Naive thymus-derived CD8-positive, alpha-beta T cell (primary cell): ENCODE data around the gene PTPRT. TPM values are rescaled to one million over a fixed set of nuclear protein-coding genes. Genes with fewer than 3 reads are reported as not detected.

Source experiments
- ATAC-seq, 2 donors: fragments of 150-1000 bp; cut with Tn5 transposase in 1 of 2; sonication (Bioruptor Pico), chemical (Tn5 transposase) in 1 of 2; 1 replicate in 1 of 2; 2 replicates in 1 of 2; pipeline ENCODE4 v1.10.0; 2021; ENCODE audit warnings: mild to moderate bottlenecking in 2 of 2, moderate library complexity in 2 of 2
- POLR2A ChIA-PET: fragments of 350-600 bp; sonication (Branson Sonifier 250); formaldehyde crosslinking; loops from one replicate; lab custom pipeline; 2021; ENCODE audit warnings: antibody characterized with exemption; lab: Charles Lee
- DNase-seq, 10 donors: peaks; one replicate each; pipeline versions ENCODE4 v3.0.0 to v3.0.0-alpha.2; 2020 to 2022
- H3K27ac Mint-ChIP-seq, 10 donors: one replicate each; pipeline ENCODE4 v1.8.0; 2020 to 2022; ENCODE audit warnings: mild to moderate bottlenecking in 10 of 10, mixed read lengths in 10 of 10, moderate library complexity in 4 of 10, inconsistent platforms in 1 of 10
- H3K27me3 Mint-ChIP-seq, 5 donors: one replicate each; pipeline ENCODE4 v1.8.0; 2021 to 2022; ENCODE audit warnings: mixed read lengths in 5 of 5
- H3K36me3 Mint-ChIP-seq, 3 donors: one replicate each; pipeline ENCODE4 v1.8.0; 2020 to 2022; ENCODE audit warnings: mixed read lengths in 3 of 3, mild to moderate bottlenecking in 2 of 3, inconsistent platforms in 1 of 3
- H3K4me1 Mint-ChIP-seq, 4 donors: one replicate each; pipeline ENCODE4 v1.8.0; 2021 to 2022; ENCODE audit warnings: mixed read lengths in 4 of 4
- H3K4me3 Mint-ChIP-seq, 10 donors: one replicate each; pipeline ENCODE4 v1.8.0; 2020 to 2022; ENCODE audit warnings: mild to moderate bottlenecking in 10 of 10, mixed read lengths in 10 of 10, moderate library complexity in 6 of 10, inconsistent platforms in 1 of 10
- H3K9me3 Mint-ChIP-seq, 9 donors: one replicate each; pipeline ENCODE4 v1.8.0; 2020 to 2022; ENCODE audit warnings: mixed read lengths in 9 of 9, mild to moderate bottlenecking in 3 of 9, inconsistent platforms in 1 of 9, moderate library complexity in 1 of 9
- polyA plus RNA-seq, 3 donors: library from polyadenylated mRNA; unstranded; fragments of 300-500 nt; fragmentation: Illumina TruSeq; gene quantifications; one replicate each; pipeline ENCODE4 v1.2.3, GENCODE V29; 2021
- total RNA-seq, 8 experiments: library from RNA in 2 of 8; stranded (reverse) in 2 of 8; gene quantifications; one replicate each; pipeline ENCODE4 v1.2.3 and lab custom pipeline; 2021 to 2026

PTPRT gene
- total and polyA plus RNA-seq, 5 experiments from 2014 or later, result not detected

GRCh38 chr20:42688576-42688975 lies 501.1 kb downstream of the PTPRT start:
- H3K27me3 Mint-ChIP-seq, result peaks cover 0 to 9% (median 2%) of the 10 kb centered on the region in 5 donors
- ATAC-seq (no peak), DNase-seq (no peak)
- H3K27ac Mint-ChIP-seq, result no peak overlapping the region
- H3K4me1 Mint-ChIP-seq, result no peaks in the 10 kb centered on the region
- H3K36me3 Mint-ChIP-seq, result peaks cover 0 to 5% (median 0%) of the 10 kb centered on the region in 3 donors
- H3K9me3 Mint-ChIP-seq, result peaks cover 0 to 20% (median 8%) of the 10 kb centered on the region in 9 donors
- H3K4me3 Mint-ChIP-seq, result no peak overlapping the region
- POLR2A ChIA-PET, result no interaction called here

- Mint-ChIP-seq H3K4me3 (no peak overlapping the region), H3K27me3 (peaks cover 0 to 9% (median 2%) of the 10 kb centered on the region in 5 donors), H3K27ac (no peak overlapping the region), H3K36me3 (peaks cover 0 to 5% (median 0%) of the 10 kb centered on the region in 3 donors), H3K9me3 (peaks cover 0 to 20% (median 6%) of the 10 kb centered on the region in 9 donors), H3K4me1 (no peaks in the 10 kb centered on the region)
- POLR2A ChIA-PET, result no interaction called here
- no peak for ATAC-seq
- no peak for DNase-seq
Measured at GRCh38 chr20:42686057-42686456, 503.6 kb downstream of the PTPRT start.

DNA sequence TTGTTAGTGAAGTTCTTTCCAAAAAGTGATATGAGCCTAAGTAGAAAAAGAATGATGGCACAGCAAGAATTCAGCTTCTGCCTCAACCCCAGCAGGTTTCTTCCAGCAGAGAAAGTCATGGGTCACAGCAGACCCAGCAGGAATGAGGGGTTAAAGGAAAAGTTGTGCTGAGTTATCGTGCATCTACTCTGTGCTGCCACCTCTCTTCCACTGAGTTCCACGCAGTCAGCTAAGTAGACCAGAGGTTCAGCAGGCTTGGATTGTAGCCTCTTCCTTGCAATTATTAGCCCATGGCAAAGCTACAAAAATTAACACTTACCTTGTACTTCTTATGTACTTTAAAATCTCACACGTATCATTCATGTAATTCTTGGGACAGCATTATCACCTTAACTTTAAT lies 510.8 kb downstream of the PTPRT start:
- POLR2A ChIA-PET, result no interaction called here
- H3K9me3 Mint-ChIP-seq, result peaks cover 0 to 19% (median 2%) of the 10 kb centered on the region in 9 donors
- H3K4me1 Mint-ChIP-seq, result no peaks in the 10 kb centered on the region
- DNase-seq (no peak), ATAC-seq (no peak)
- H3K4me3 Mint-ChIP-seq, result no peak overlapping the region
- H3K27ac Mint-ChIP-seq, result no peak overlapping the region
- H3K27me3 Mint-ChIP-seq, result peaks cover 0 to 11% (median 0%) of the 10 kb centered on the region in 5 donors
- no peaks in the 10 kb centered on the region for H3K36me3 Mint-ChIP-seq

GRCh38 chr20:42656130-42656529 lies 533.6 kb downstream of the PTPRT start:
- DNase-seq (no peak), ATAC-seq (no peak)
- Mint-ChIP-seq H3K9me3 (peaks cover 0 to 30% (median 2%) of the 10 kb centered on the region in 9 donors), H3K27me3 (peaks cover 0 to 14% (median 4%) of the 10 kb centered on the region in 5 donors), H3K4me3 (no peak overlapping the region), H3K27ac (no peak overlapping the region), H3K4me1 (peaks cover 0 to 1% (median 0%) of the 10 kb centered on the region in 4 donors), H3K36me3 (no peaks in the 10 kb centered on the region)
- POLR2A ChIA-PET, result no interaction called here

DNA sequence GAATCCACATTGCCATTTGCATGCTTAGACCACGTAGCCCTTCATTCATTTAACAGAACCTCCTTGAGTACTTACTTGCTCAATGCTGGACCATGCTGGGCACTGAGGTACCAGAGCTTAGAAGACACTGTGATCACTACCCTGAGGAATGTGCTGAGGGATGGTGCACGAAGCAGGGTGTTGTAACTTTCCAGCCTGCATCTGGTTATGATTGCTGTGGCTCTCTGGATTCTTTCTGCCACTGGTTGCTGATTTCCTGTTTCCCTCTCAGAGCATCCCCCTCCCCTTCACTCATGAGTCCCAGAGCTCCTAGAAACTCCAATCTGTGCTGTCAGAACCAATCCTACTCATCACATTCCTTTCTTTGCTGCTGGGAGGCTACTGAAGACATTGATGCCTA lies 537.4 kb downstream of the PTPRT start:
- Mint-ChIP-seq H3K4me1 (peaks cover 0 to under 1% (median 0%) of the 10 kb centered on the region in 4 donors), H3K4me3 (no peak overlapping the region), H3K9me3 (peaks cover 0 to 31% (median 4%) of the 10 kb centered on the region in 9 donors), H3K27me3 (peaks cover 0 to 12% (median 3%) of the 10 kb centered on the region in 5 donors), H3K36me3 (no peaks in the 10 kb centered on the region), H3K27ac (no peak overlapping the region)
- POLR2A ChIA-PET, result no interaction called here
- DNase-seq (no peak), ATAC-seq (no peak)

- no peak for DNase-seq
- H3K27me3 Mint-ChIP-seq, result peaks cover 0 to 11% (median 3%) of the 10 kb centered on the region in 5 donors
- no peaks in the 10 kb centered on the region for H3K4me1 Mint-ChIP-seq
- POLR2A ChIA-PET, result no interaction called here
- no peak for ATAC-seq
- peaks cover 0 to 29% (median 4%) of the 10 kb centered on the region in 9 donors for H3K9me3 Mint-ChIP-seq
- no peak overlapping the region for H3K4me3 Mint-ChIP-seq
- H3K27ac Mint-ChIP-seq, result no peak overlapping the region
- H3K36me3 Mint-ChIP-seq, result no peaks in the 10 kb centered on the region
Measured at GRCh38 chr20:42650191-42650746, 539.4 kb downstream of the PTPRT start.

- ATAC-seq (no peak), DNase-seq (no peak)
- peaks cover 0 to 34% (median 4%) of the 10 kb centered on the region in 9 donors for H3K9me3 Mint-ChIP-seq
- POLR2A ChIA-PET, result no interaction called here
- H3K36me3 Mint-ChIP-seq, result no peaks in the 10 kb centered on the region
- H3K4me1 Mint-ChIP-seq, result no peaks in the 10 kb centered on the region
- no peak overlapping the region for H3K27ac Mint-ChIP-seq
- no peak overlapping the region for H3K4me3 Mint-ChIP-seq
- H3K27me3 Mint-ChIP-seq, result peaks cover 0 to 11% (median 3%) of the 10 kb centered on the region in 5 donors
Measured at GRCh38 chr20:42649748-42650147, 540.0 kb downstream of the PTPRT start.

DNA sequence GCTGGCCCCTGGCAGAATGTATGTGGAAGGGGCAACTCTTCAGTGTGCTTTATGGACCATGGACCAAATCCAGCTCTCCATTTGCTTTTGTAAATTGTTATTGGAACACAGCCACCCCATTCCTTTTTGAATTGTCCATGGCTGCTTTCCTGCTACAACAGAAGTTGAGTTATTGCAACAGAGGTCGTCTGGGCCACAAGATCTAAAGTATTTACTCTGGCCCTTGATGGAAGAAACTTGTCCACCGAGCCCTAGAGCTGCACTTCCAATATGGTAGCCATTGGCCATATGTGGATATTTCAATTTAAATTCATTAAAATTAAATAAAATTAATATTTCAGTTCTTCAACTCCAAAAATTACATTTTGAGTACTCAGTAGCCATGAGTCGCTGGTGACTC lies 543.5 kb downstream of the PTPRT start:
- Mint-ChIP-seq H3K27ac (no peak overlapping the region), H3K9me3 (peaks cover 0 to 31% (median 5%) of the 10 kb centered on the region in 9 donors), H3K27me3 (peaks cover 0 to 6% (median 1%) of the 10 kb centered on the region in 5 donors), H3K36me3 (no peaks in the 10 kb centered on the region), H3K4me1 (no peaks in the 10 kb centered on the region), H3K4me3 (no peak overlapping the region)
- POLR2A ChIA-PET, result no interaction called here
- DNase-seq (no peak), ATAC-seq (no peak)

- POLR2A ChIA-PET, result no interaction called here
- peaks cover 0 to 5% (median 0%) of the 10 kb centered on the region in 5 donors for H3K27me3 Mint-ChIP-seq
- no peak overlapping the region for H3K4me3 Mint-ChIP-seq
- H3K9me3 Mint-ChIP-seq, result peaks cover 0 to 22% (median 5%) of the 10 kb centered on the region in 9 donors
- no peak for DNase-seq
- H3K4me1 Mint-ChIP-seq, result no peaks in the 10 kb centered on the region
- no peaks in the 10 kb centered on the region for H3K36me3 Mint-ChIP-seq
- H3K27ac Mint-ChIP-seq, result no peak overlapping the region
- no peak for ATAC-seq
Measured at GRCh38 chr20:42641886-42642285, 547.8 kb downstream of the PTPRT start.

DNA sequence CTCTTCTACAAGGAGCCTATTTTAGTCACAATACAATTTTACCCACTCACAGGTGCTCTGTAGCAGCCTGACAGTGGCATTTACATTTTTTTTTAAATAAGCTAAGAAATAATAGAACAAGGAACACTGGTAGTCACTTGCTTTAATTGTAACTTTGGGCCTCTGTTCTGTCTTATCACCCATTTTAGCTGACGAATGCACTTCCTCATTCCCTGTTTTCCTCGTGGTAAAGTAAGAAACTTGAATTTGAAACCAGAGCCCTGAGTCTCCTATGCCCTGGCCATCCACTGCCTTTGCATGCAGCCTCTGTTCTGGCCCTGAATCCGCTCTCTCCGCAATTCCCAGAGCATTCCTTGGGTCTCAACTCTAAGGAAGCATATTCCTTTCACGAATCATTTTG lies 550.6 kb downstream of the PTPRT start:
- no peaks in the 10 kb centered on the region for H3K4me1 Mint-ChIP-seq
- H3K27me3 Mint-ChIP-seq, result peaks cover 0 to 5% (median 0%) of the 10 kb centered on the region in 5 donors
- POLR2A ChIA-PET, result no interaction called here
- peak overlapping the region in 1 of 10 donors; percentile 17 for H3K4me3 Mint-ChIP-seq
- no peak for DNase-seq
- no peak for ATAC-seq
- H3K9me3 Mint-ChIP-seq, result peaks cover 0 to 9% (median 4%) of the 10 kb centered on the region in 9 donors
- no peak overlapping the region for H3K27ac Mint-ChIP-seq
- no peaks in the 10 kb centered on the region for H3K36me3 Mint-ChIP-seq

DNA sequence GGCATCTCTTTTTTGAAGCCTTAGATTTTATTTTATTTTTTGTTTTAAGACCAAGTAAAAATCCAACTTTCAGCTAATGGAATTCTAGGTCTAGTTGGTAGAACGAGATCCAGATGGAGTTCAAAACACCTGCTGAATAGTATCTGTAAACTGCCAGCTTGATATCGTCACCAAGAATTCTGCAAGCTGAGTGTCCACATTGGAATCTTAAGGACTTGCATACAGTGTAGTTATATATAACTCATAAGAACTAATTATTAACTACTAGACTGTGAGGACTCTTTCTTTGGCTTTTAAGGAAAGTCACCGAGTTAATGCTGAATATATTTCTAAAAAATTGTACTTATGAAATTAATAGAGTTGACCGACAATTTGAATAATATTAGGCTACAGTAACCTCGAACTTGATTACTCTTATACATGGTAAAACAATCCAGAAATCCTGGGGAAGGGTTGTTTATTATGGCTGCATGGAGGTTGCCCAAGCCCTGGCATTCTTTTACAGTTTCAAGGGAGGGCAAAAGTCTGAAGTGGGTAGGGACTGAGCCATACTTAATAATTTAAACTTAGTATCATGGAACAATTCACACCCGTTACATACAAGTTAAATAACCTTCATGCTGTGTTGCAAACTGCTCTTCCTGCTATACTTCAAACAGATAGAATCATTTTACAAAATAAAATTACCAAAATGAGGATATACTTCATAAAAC lies 553.9 kb downstream of the PTPRT start:
- no peaks in the 10 kb centered on the region for H3K4me1 Mint-ChIP-seq
- POLR2A ChIA-PET, result no interaction called here
- peaks cover 0 to 9% (median 0%) of the 10 kb centered on the region in 9 donors for H3K9me3 Mint-ChIP-seq
- H3K36me3 Mint-ChIP-seq, result no peaks in the 10 kb centered on the region
- no peak overlapping the region for H3K4me3 Mint-ChIP-seq
- no peak for DNase-seq
- no peak overlapping the region for H3K27ac Mint-ChIP-seq
- ATAC-seq, result no peak
- peaks cover 0 to 5% (median 0%) of the 10 kb centered on the region in 5 donors for H3K27me3 Mint-ChIP-seq

DNA sequence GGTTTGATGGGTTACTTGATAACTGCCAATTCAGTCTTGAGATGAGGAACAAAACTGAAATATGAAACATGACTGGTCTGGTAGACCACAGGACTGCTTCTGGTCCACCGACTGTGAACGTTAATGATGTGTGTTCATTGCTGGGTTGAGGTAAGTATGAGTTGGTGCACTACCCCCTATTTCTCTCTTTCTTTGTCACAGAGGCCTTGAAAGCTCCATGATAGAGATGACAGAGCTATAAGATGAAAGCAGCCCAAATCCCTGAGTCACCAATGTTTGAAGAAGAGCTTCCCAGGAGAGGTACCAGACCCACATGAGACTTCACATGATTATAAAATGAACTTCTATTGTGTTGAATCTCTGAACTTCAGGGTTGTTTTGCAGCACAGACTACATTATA lies 555.5 kb downstream of the PTPRT start:
- no peak for ATAC-seq
- Mint-ChIP-seq H3K4me3 (no peak overlapping the region), H3K9me3 (peaks cover 0 to 2% (median 0%) of the 10 kb centered on the region in 9 donors), H3K27ac (no peak overlapping the region), H3K27me3 (no peaks in the 10 kb centered on the region), H3K4me1 (no peaks in the 10 kb centered on the region), H3K36me3 (no peaks in the 10 kb centered on the region)
- POLR2A ChIA-PET, result no interaction called here
- no peak for DNase-seq

DNA sequence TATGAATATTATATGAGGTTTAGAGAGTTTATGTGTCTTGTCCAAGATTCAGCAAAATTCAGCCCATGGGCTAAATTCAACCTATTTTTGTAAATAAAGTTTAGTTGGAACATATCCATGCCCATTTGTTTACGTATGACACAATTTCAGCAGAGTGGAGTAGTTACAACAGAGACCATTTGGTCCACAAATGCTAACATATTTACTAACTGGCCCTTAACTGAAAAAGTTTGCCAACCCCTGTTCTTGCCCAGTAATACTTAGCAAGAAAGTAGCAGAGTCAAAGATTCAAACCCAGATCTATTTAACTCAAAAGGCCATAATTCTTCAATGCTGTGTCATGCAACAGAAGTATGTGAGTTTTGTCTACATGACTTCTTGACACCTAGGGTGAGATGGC lies 561.0 kb downstream of the PTPRT start:
- ATAC-seq, result no peak
- POLR2A ChIA-PET, result no interaction called here

More for the DNA sequence above, 561.0 kb downstream of the PTPRT start:
- Mint-ChIP-seq H3K4me1 (no peaks in the 10 kb centered on the region), H3K36me3 (no peaks in the 10 kb centered on the region), H3K4me3 (no peak overlapping the region), H3K9me3 (peaks cover 0 to 9% (median 2%) of the 10 kb centered on the region in 9 donors), H3K27ac (no peak overlapping the region), H3K27me3 (peaks cover 0 to 8% (median 0%) of the 10 kb centered on the region in 5 donors)
- DNase-seq, result no peak
